Right cardiac atrium (tissue), 5 donors: ENCODE results near the gene TENM4. TPM values are rescaled to one million over a fixed set of nuclear protein-coding genes. Genes with fewer than 3 reads are reported as not detected.

Experiments
- ATAC-seq, 2 donors: fragments of 200-7000 bp; cut with Tn5 transposase; one replicate each; pipeline versions ENCODE4 v1.8.0 to v1.9.1; 2020; ENCODE audit warnings: moderate library complexity in 2 of 2, mild to moderate bottlenecking in 1 of 2
- DNase-seq, 3 donors: peaks; one replicate each; pipeline ENCODE4 v3.0.0-alpha.2; 2020
- H3K27ac ChIP-seq: one replicate; pipeline ENCODE4 v1.5.1; 2013; ENCODE audit warnings: mild to moderate bottlenecking, low read length, control low read depth, moderate library complexity
- H3K27me3 ChIP-seq: one replicate; pipeline ENCODE4 v1.6.1; 2013; ENCODE audit not compliant: control insufficient read depth, insufficient read depth
- H3K4me1 ChIP-seq: one replicate; pipeline ENCODE4 v1.6.1; 2013; ENCODE audit warnings: low read length; ENCODE audit not compliant: control insufficient read depth, insufficient read depth
- H3K4me3 ChIP-seq: one replicate; pipeline ENCODE4 v1.5.1; 2013; ENCODE audit warnings: low read length, control low read depth
- H3K9me3 ChIP-seq: one replicate; pipeline ENCODE4 v1.6.1; 2013; ENCODE audit warnings: low read length; ENCODE audit not compliant: control insufficient read depth
- WGBS: extraction: QIAGEN DNeasy Blood & Tissue Kit; methylation state at CpG from one replicate; pipeline ENCODE4 v1.1.7; 2013; 5-methylcytosine and 5-hydroxymethylcytosine counted together
- intact Hi-C, 4 donors: fragments of 100-400 bp; cut with DNase I; formaldehyde crosslinking; loops; one replicate each; pipeline versions ENCODE4 v1.11.0 to v1.14.0; 2022 to 2023
- polyA plus RNA-seq: library from polyadenylated mRNA; stranded (reverse); fragments of 200-250 nt; gene quantifications from one replicate; pipeline ENCODE4 v1.2.3, GENCODE V29; 2013
- total RNA-seq, 4 donors: library from RNA; stranded (reverse); fragmentation: NEBNext Ultra II Directional; extraction: Animal tissue kit (Norgen Biotek cat#: 25700); gene quantifications; one replicate each; pipeline ENCODE4 v1.2.1, GENCODE V29; 2021
- donor health status: healthy with polysubstance abuse.
- donor health status: DM: no; HTN: yes; CAD: no.
- donor health status: DM: no; HTN: no; CAD: no.
- donor health status: DM: no; HTN: yes; CAD: no; lungs with severe emphysema.
- donor health status: DM: yes; HTN: yes; CAD: no.

Gene TENM4
- total and polyA plus RNA-seq, 5 donors: 0.26 to 2.3 (median 0.71) TPM

DNA sequence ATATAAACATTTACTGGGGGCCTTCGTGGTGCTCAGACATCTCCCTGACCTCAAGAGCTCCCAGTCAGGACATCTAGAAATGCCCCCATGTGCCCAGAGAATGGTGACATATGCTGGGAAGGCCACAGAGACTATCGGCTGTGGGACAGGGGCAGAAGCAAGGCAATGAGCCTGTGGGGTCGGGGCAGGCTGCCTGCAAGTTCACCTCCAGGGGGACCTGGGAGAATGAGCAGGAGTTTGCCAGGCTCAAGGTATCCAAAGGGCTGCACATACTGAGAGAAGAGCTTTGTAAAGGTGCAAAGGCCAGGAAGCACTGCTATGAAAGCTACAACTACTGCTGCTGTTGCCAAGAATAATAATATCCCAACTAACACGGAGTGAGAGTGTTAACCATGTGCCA lies 233.9 kb downstream of the TENM4 start:
- 65% methylated on average over 4 of the region's 4 CpGs for WGBS

DNA sequence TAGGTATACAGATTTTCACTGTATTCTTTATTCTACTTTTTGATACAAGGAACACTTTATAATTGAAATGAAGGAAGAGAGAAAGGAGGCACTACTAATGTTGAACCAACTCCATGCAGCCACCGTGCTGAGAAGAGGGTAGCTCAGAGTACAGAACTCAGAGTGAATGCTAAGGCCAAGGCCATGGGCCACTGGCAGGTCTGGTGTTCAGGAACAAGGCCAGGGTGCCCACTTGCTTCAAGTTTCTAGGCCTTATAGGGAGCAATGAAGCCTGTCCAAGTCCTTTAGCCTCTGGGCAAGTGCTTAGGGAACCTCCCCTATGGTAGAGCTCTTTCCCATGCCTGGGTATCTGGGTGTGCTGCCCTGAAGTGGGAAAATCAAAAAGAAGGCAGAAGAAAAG lies 235.0 kb downstream of the TENM4 start:
- ATAC-seq (no peak), DNase-seq (no peak)
- 87% methylated on average over 1 of the region's 1 CpG for WGBS
- H3K27me3 ChIP-seq: no peaks in the 10 kb centered on the region
- intact Hi-C loops: no loop called here
- H3K27ac ChIP-seq: no peak overlapping the region
- no peaks in the 10 kb centered on the region for H3K9me3 ChIP-seq
- H3K4me1 ChIP-seq: no peaks in the 10 kb centered on the region
- no peak overlapping the region for H3K4me3 ChIP-seq

More for the DNA sequence above, 233.9 kb downstream of the TENM4 start:
- no peak for ATAC-seq
- Histone ChIP-seq H3K4me1 (no peaks in the 10 kb centered on the region), H3K27me3 (no peaks in the 10 kb centered on the region), H3K4me3 (no peak overlapping the region), H3K9me3 (no peaks in the 10 kb centered on the region), H3K27ac (no peak overlapping the region)
- intact Hi-C loops: no loop called here
- no peak for DNase-seq

DNA sequence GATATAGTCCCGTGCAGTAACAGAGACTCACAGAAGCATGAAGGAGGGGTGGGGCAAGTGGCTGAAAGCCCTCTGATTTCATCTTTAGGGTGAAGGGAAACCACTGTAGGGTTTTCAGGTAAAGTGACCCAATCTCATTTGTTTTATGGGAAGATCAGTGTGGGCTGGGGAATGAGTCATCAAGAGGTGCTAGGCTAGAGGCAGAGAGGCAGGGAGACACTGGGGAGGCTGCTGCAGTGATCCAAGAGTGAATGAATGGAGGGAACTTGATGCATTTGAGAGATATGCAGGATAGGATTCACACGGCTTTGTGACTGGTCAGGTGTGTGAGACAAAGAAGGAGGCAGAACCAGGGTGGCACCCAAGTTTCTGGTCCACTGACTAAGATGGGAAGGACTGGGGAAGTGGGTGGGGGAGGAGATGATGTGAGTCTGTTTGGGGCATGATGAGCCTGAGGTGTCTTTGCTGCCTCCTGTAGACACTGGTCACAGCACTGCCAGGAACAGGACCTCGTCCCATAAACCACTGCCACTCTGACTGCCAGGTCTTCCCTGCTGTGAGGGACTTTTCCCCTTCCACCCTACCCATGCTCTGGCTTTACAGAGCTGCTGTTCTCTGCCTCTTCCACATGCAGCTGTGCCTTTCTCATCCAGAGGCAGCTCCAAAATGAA lies 239.0 kb downstream of the TENM4 start:
- H3K27me3 ChIP-seq: no peaks in the 10 kb centered on the region
- ATAC-seq: no peak
- 72% methylated on average over 3 of the region's 3 CpGs for WGBS
- H3K27ac ChIP-seq: no peak overlapping the region
- no peak overlapping the region for H3K4me3 ChIP-seq
- H3K9me3 ChIP-seq: no peaks in the 10 kb centered on the region
- H3K4me1 ChIP-seq: peaks cover 2% of the 10 kb centered on the region
- no peak for DNase-seq
- intact Hi-C loops: no loop called here

DNA sequence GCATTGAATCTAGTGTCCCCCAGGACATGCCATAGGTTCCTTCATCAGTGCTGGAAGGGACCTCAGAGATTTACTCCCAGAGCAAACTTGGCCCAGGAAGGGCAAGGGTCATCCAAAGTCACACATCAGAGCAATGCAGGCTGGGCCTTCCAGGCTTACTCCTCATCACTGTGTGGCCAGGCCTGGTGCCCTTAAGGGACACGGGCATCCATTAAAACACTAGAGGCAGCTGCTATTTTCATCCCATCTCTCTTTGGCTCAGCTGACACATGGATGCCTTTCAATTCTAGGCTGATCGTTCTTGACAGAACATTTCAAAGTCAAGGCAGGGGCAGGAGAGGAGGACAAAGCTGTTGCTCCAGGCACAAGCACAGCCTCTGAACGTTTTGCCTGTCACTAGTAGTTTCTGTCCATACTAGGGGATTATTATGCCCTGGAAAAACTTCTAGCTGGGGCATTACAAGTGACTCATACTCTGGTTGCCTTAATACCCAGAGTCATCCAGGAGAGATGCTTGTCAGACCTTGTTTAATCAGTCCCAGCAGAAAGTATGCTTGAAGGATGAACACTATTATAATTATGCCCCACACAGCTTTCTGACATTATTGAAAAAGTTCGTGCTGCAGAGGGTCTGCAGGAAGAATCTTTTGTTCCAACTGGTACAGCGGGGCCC lies 240.3 kb downstream of the TENM4 start:
- Histone ChIP-seq H3K27ac (peak overlapping the region; percentile 78), H3K27me3 (no peaks in the 10 kb centered on the region), H3K4me3 (no peak overlapping the region), H3K4me1 (peaks cover 2% of the 10 kb centered on the region), H3K9me3 (no peaks in the 10 kb centered on the region)
- DNase-seq: no peak
- 75% methylated on average over 5 of the region's 5 CpGs for WGBS
- intact Hi-C loops: no loop called here
- no peak for ATAC-seq

DNA sequence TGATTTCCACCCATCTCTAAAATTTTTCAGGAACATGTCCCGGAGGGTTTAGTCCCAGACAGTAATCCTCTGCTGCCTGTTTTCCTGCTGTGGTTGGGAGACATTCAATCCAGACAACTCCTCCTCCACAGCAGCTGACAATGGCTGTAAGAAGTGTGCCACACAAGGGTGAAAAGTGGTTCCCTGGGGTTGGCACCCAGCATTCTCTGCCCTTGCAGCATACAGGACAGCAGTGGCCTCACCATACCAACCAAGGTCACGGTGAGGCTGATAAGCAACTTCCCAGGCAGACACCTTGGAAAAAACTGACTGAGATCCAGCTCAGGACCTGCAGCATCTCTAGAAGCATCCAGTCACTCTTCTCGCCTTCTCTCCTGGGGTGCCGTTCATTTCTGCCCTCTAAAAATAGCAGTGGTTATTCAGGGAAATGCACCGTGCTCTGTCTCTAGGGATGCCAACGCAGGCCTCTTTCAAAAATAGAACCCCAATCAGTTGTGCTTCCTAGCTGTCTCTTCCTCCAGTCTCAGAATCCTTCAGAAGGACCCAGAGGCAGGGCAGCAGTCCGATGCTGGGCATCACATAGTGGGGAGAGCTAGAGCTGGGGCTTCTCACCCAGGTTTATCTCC lies 241.0 kb downstream of the TENM4 start:
- WGBS: 50% methylated on average over 7 of the region's 7 CpGs
- Histone ChIP-seq H3K27ac (peak overlapping the region; percentile 78), H3K9me3 (no peaks in the 10 kb centered on the region), H3K27me3 (no peaks in the 10 kb centered on the region), H3K4me1 (peaks cover 2% of the 10 kb centered on the region), H3K4me3 (no peak overlapping the region)
- no peak for DNase-seq
- ATAC-seq: peak; percentile 70 to 72
- intact Hi-C loops: no loop called here

DNA sequence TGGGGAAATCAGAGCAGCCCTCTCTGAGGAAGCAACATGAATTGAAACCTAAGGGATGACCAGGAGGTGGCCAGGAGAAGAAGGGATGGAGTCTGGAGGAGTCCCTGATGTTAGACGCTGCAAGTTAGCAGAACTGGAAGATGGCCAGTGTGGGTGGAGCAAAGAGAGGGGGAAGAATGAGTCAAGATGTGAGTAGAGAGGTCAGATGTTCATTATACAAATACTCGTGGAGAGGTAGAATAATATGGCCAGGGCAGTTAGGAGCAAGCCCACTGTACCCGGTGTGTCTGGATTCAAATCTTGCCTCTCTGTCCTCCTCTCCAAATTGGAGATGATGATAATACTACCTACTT lies 242.0 kb downstream of the TENM4 start:
- 47% methylated on average over 3 of the region's 3 CpGs for WGBS
- DNase-seq (no peak), ATAC-seq (no peak)
- Histone ChIP-seq H3K4me3 (no peak overlapping the region), H3K9me3 (no peaks in the 10 kb centered on the region), H3K27ac (no peak overlapping the region), H3K4me1 (peaks cover 2% of the 10 kb centered on the region), H3K27me3 (no peaks in the 10 kb centered on the region)
- intact Hi-C loops: no loop called here

DNA sequence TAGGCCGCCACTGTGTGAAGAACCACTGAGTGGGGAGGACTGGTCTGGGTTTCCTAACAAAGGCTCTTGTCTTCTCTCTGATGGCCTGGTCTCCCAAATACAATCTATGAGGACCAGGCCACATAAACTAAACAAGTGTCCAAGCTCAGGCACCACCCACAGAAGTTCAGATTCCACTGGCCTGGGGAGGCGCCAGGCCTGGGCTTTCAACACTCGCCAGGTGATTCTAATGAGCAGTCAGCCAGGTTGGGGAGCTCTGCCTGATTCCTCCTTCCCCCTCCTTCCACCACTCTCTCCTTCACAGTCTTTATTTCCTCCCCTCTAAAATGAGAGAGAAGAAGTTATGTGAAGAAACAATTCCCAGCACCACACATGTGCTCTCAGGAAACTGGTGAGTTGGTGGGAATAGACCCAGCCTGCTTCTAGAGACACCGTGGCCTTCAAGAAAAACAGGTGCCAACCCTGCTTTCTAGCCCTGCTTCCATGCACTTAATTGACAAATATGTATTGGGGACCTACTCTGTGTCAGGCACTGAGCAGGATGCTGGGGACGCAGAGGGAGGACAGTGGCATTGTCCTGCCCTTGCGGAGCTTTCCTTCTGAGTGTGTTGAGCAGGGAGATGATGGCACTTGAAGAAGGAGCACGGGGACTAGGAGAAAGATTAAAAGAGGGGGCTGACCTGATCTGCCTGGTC lies 242.5 kb downstream of the TENM4 start:
- ATAC-seq: no peak
- 84% methylated on average over 7 of the region's 7 CpGs for WGBS

DNA sequence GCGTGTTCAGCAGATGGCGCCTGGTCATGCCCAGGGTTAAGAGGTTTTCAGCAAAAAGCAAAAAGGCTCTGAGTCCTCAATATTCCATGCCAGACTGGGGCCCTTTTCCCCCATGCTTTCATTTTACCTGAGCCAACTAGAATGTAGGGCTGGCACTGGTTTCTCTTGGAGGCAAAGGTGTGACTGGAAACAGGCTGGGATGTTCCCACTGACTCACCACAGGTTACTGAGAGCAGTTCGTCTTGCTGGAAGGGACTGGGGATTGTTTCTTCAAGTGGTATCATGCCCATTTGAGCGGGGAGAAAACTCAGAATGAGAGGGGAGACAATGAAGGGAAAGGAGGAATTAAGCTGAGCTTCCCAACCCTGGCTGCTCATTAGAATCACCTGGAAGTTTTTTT lies 243.9 kb downstream of the TENM4 start:
- Histone ChIP-seq H3K4me3 (no peak overlapping the region), H3K9me3 (no peaks in the 10 kb centered on the region), H3K27ac (no peak overlapping the region), H3K4me1 (peaks cover 2% of the 10 kb centered on the region), H3K27me3 (no peaks in the 10 kb centered on the region)
- DNase-seq: no peak
- 84% methylated on average over 4 of the region's 4 CpGs for WGBS
- no peak for ATAC-seq
- intact Hi-C loops: no loop called here

More for the DNA sequence above, 242.5 kb downstream of the TENM4 start:
- Histone ChIP-seq H3K27me3 (no peaks in the 10 kb centered on the region), H3K4me1 (peaks cover 2% of the 10 kb centered on the region), H3K27ac (no peak overlapping the region), H3K9me3 (no peaks in the 10 kb centered on the region), H3K4me3 (no peak overlapping the region)
- DNase-seq: no peak
- intact Hi-C loops: no loop called here

DNA sequence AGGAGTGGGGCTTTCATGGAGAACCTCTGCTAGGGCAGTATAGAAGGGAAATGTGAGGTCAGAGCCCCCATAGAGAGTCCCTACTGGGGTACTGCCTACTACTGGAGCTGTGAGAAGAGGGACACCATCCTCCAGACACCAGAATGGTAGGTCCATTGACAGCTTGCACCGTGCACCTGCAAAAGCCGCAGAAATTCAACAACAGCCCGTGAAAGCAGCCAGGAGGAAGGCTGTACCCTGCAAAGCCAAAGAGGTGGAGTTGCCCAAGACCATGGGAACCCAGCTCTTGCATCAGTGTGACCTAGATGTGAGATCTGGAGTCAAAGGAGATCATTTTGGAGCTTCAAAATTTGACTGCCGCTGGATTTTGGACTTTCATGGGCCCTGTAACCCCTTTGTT lies 245.6 kb downstream of the TENM4 start:
- ATAC-seq (no peak), DNase-seq (no peak)
- no peaks in the 10 kb centered on the region for H3K9me3 ChIP-seq
- no peak overlapping the region for H3K4me3 ChIP-seq
- no peak overlapping the region for H3K27ac ChIP-seq
- peaks cover 2% of the 10 kb centered on the region for H3K4me1 ChIP-seq
- WGBS: 93% methylated on average over 4 of the region's 4 CpGs
- H3K27me3 ChIP-seq: no peaks in the 10 kb centered on the region
- intact Hi-C loops: no loop called here

DNA sequence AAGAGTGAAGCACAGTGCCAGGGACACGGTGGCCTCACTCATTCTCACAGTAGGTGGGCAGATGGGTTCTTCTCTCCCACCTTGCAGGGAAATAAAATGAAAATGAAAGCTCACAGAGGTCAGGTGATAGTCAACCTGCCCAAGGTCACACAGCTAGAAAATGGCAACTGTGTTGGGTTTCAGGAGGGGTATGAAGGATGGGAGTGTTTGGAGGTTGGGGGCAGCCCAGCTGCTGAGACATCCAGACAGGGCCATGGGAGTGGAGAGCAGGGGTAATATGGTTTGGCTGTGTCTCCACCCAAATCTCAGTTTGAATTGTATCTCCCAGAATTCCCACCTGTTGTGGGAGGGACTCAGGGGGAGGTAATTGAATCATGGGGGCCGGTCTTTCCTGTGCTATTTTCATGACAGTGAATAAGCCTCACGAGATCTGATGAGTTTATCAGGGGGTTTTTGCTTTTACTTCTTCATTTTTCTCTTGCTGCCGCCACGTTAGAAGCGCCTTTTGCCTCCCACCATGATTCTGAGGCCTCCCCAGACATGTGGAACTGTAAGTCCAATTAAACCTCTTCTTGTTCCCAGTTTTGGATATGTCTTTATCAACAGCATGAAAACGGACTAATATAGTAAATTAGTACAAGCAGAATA lies 247.0 kb downstream of the TENM4 start:
- peaks cover under 1% of the 10 kb centered on the region for H3K4me1 ChIP-seq
- ATAC-seq: no peak
- intact Hi-C loops: no loop called here
- H3K27me3 ChIP-seq: no peaks in the 10 kb centered on the region
- H3K27ac ChIP-seq: no peak overlapping the region
- H3K4me3 ChIP-seq: no peak overlapping the region
- no peaks in the 10 kb centered on the region for H3K9me3 ChIP-seq
- no peak for DNase-seq
- WGBS: 86% methylated on average over 7 of the region's 7 CpGs

DNA sequence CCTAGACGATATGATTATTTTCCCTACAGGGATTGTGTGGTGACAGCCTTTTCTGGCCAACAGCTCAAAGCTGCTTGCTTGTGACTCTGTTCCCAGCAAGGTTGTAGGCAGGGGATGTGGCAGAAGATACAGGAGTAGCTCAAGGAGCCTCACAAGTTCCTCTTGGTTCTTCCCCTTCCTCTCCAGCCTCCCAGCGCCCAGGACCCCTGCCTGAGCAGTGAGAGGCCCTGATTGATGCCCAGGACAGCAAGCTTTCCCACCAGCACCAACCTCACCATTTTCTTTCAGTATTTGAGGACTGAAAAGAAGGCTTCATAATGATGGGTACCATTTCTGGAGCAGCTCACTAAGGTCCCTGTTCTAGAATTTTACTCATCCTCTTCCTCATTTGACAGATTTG lies 248.0 kb downstream of the TENM4 start:
- H3K27ac ChIP-seq: no peak overlapping the region
- H3K27me3 ChIP-seq: no peaks in the 10 kb centered on the region
- no peaks in the 10 kb centered on the region for H3K9me3 ChIP-seq
- H3K4me1 ChIP-seq: no peaks in the 10 kb centered on the region
- intact Hi-C loops: no loop called here
- ATAC-seq: no peak
- WGBS: 68% methylated on average over 2 of the region's 2 CpGs
- DNase-seq: no peak
- no peak overlapping the region for H3K4me3 ChIP-seq
